ENCODE measurements around the gene MCL1. TPM values are rescaled to one million over a fixed set of nuclear protein-coding genes. Genes with fewer than 3 reads are reported as not detected.
"Not testable (repeated sequence)": the region's sequence is repeated elsewhere in the genome, so short reads cannot be mapped to it uniquely, and the experiment has no call there.

MCL1 gene
- 394 TPM for total RNA-seq

DNA sequence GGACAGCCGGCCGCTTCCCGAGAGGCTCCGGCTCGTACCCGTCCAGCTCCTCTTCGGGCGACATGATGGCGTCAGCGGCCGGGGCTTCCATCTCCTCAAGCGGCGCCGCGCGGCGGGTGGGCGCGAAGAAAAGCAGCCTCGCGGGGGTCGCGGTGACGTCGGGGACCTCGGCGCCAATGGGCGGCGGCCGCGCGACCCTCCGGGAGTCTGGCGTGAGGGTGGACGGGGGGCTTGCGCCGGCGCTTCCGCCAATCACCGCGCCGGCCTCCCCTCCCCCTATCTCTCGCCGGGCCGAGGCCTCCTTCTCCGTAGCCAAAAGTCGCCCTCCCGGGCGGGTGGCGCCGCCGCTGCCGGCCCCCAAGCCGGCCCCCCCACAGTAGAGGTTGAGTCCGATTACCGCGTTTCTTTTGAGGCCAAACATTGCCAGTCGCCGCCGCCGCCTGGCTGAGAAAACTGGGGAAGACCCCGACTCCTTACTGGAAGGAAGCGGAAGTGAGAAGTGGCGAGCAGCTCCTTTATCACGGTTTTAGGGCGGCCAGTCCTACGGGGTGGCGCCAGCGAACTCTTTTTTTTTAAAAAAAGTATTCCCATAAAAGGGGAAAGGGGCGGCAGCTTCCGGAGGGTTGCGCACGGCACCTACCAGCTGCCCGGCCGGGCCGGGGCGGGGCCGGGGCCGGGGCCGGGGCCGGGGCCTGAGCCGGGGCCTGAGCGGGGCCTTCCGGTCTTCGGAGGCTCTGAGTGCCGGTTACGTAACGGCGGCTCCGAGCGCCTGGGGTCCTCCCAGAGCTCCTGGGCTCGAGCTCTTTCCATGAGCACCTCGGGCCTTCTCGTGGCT is at the start of gene MCL1:
Gene MCL1 (minus strand): TSS at position 501 of the 835 bp plus-strand sequence. CDS start 80 bp downstream, at position 421.
- Histone ChIP-seq H3K4me1 (peaks cover 0 to 9% of the 10 kb centered on the region in 2 donors), H3K4me3 (peak within 1 kb of the TSS; percentile 93 to 94), H3K9me3 (no peaks in the 10 kb centered on the region), H3K27me3 (no peaks in the 10 kb centered on the region), H3K36me3 (peaks cover 29 to 50% of the 10 kb centered on the region in 2 donors), H3K27ac (peak within 1 kb of the TSS; percentile 98 to 100)
- peak; percentile 74 to 97 for DNase-seq (ENCODE audit: low spot score in 2 of 2)
- intact Hi-C loops (cut with DNase I) = loop anchor here (1.0 to 2.0 kb wide), 3 partner anchors 18 to 41 kb away; no protein-coding TSS in a partner anchor
- TF ChIP-seq, protein P1, sequence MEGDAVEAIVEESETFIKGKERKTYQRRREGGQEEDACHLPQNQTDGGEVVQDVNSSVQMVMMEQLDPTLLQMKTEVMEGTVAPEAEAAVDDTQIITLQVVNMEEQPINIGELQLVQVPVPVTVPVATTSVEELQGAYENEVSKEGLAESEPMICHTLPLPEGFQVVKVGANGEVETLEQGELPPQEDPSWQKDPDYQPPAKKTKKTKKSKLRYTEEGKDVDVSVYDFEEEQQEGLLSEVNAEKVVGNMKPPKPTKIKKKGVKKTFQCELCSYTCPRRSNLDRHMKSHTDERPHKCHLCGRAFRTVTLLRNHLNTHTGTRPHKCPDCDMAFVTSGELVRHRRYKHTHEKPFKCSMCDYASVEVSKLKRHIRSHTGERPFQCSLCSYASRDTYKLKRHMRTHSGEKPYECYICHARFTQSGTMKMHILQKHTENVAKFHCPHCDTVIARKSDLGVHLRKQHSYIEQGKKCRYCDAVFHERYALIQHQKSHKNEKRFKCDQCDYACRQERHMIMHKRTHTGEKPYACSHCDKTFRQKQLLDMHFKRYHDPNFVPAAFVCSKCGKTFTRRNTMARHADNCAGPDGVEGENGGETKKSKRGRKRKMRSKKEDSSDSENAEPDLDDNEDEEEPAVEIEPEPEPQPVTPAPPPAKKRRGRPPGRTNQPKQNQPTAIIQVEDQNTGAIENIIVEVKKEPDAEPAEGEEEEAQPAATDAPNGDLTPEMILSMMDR (IDR thresholded peaks at IDR 0.05) = peak in 1 of 3 experiments; percentile 17

DNA sequence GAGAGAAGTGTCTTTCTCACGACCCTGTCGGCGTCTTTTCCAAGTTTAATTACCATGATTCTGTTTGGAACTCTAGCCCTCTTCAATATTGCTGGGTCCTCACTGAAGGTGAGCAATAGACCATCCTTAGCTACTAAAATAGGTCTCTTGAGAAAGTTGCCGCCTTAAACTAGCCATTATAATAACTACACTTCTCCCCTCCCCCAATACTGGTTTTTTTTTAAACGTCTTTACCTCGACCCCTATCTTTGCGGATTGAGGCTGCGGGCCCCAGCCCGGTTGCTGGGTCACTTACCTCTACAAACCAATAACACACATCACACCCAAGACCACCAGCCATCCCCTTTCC is 49.3 kb upstream of the MCL1 start:
- TF ChIP-seq, protein P1 (IDR thresholded peaks at IDR 0.05) = no peak
- Histone ChIP-seq H3K4me1 (peaks cover 6 to 10% of the 10 kb centered on the region in 2 donors), H3K9me3 (no peaks in the 10 kb centered on the region)

DNA sequence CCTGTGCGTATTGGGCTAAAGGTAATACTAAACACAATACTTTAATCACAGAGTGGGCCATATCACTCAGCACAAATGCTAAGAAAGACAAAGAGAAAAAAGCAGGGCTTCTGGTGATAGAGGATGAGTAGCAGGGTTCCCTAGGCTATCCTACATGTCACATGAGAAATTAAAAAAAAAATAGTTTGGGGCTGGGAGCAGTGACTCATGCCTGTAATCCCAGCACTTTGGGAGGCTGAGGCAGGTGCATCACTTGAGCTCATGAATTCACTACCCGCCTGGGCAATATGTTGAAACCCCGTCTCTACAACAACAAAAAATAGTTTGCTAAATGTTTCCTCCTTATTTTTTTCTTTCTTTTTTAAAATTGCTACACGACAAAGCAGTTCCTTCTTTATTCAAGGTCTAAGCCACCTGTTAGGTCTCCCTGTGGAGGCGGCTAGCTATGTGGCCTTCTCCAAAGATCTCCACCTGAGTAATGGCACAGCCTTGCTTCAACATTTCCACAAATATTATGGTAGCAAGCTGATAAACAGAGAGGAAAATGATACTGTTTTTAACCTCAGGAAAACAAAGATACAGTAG is 48.5 kb upstream of the MCL1 start:
- H3K4me1 ChIP-seq = peaks cover 6 to 10% of the 10 kb centered on the region in 2 donors

More for the DNA sequence above, 49.3 kb upstream of the MCL1 start:
- H3K4me3 ChIP-seq = peak overlapping the region; percentile 83 to 85
- H3K27ac ChIP-seq = peak overlapping the region; percentile 88 to 97
- DNase-seq (ENCODE audit: low spot score in 2 of 2) = no peak
- H3K27me3 ChIP-seq = no peaks in the 10 kb centered on the region
- intact Hi-C loops (cut with DNase I) = loop anchor here (1.0 to 5.0 kb wide), 2 partner anchors 113 to 249 kb away; partner anchors contain the start of genes ARNT and FALEC
- H3K36me3 ChIP-seq = peaks cover 38 to 39% of the 10 kb centered on the region in 2 donors

DNA sequence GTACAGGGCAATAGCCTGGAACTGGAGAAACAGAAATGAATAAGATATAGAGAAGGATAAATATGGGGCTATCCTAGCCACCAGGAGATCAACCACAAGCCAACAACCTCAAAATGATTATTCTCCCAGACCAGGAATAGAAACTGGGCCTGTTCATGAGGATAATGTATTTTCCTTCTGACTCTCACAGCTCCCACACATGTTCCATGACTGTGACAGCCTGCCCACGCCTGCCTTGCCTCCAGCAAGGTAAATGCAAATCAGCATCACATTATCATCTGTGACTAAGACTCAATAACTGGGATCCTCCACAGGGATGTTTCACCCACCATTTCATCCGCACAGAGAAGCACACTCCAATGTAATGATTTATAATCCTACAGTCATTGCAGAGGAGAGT is 46.7 kb upstream of the MCL1 start:
- Histone ChIP-seq H3K36me3 (peaks cover 40 to 45% of the 10 kb centered on the region in 2 donors), H3K27ac (no peak overlapping the region), H3K27me3 (no peaks in the 10 kb centered on the region), H3K9me3 (no peaks in the 10 kb centered on the region), H3K4me1 (peaks cover 6 to 24% of the 10 kb centered on the region in 2 donors), H3K4me3 (no peak overlapping the region)
- intact Hi-C loops (cut with DNase I) = loop anchor here (5.0 kb wide), 1 partner anchor 251 kb away; the partner anchor contains the start of gene ARNT
- no peak for DNase-seq (ENCODE audit: low spot score in 2 of 2)
- TF ChIP-seq, protein P1 (IDR thresholded peaks at IDR 0.05) = no peak

More for the DNA sequence above, 48.5 kb upstream of the MCL1 start:
- Histone ChIP-seq H3K36me3 (peaks cover 40 to 42% of the 10 kb centered on the region in 2 donors), H3K27ac (peak overlapping the region; percentile 88 to 97), H3K27me3 (no peaks in the 10 kb centered on the region), H3K9me3 (no peaks in the 10 kb centered on the region), H3K4me3 (peak overlapping the region; percentile 83 to 85)
- no peak for DNase-seq (ENCODE audit: low spot score in 2 of 2)
- intact Hi-C loops (cut with DNase I) = loop anchor here (5.0 kb wide), 1 partner anchor 249 kb away; the partner anchor contains the start of gene ARNT
- TF ChIP-seq, protein P1 (IDR thresholded peaks at IDR 0.05) = no peak

DNA sequence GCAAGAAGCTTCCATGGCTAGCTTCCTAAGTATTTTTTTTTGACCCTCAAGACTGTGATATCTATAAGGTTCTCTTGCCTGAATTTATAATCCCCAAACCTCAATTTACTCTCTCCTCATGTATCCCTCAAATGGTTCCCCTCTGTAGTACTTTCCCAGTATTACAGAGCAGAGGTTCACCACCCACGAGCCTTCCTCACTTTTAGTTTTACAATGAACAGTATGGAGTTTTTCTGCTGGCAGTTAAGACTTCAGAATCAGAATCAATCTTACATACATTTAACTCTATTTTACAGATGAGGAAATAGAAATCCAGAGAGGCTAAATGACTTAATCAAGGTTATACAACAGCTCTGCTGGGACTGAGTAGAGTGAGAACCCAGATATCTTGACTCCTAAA is 45.1 kb upstream of the MCL1 start:
- intact Hi-C loops (cut with DNase I) = not testable (repeated sequence)

DNA sequence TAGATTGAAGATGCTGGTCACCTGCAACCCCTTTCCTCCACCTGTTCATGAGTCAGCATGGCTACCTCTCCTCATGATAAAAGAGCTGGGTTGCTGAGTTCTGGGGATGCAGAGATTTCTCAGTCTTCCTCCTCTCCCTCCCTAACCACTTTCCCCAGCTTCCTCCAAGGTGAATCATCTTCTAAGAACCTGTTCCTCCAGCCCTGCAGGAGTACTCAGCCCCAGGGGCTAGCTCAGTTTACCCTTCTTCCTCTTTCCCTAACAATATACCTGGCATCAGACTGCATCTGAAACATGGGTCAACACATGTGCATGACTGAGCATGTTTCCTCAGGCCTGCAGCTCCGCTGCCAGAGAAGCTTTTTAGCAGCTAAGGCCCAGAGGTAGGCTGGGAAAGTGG is 44.7 kb upstream of the MCL1 start:
- DNase-seq (ENCODE audit: low spot score in 2 of 2); H3K27me3 ChIP-seq; H3K4me3 ChIP-seq; intact Hi-C loops (cut with DNase I); H3K9me3 ChIP-seq: not testable (repeated sequence)
- peaks cover 10 to 41% of the 10 kb centered on the region in 2 donors for H3K4me1 ChIP-seq
- H3K27ac ChIP-seq = peak overlapping the region in 1 of 2 donors; percentile 19
- peaks cover 45 to 52% of the 10 kb centered on the region in 2 donors for H3K36me3 ChIP-seq

More for the DNA sequence above, 45.1 kb upstream of the MCL1 start:
- Histone ChIP-seq H3K36me3 (peaks cover 45 to 50% of the 10 kb centered on the region in 2 donors), H3K4me1 (peaks cover 10 to 37% of the 10 kb centered on the region in 2 donors)
- H3K27me3 ChIP-seq; DNase-seq (ENCODE audit: low spot score in 2 of 2); H3K4me3 ChIP-seq; H3K27ac ChIP-seq; H3K9me3 ChIP-seq: not testable (repeated sequence)

Measured in ascending aorta (tissue), 2 donors.